Activated CD4-positive, alpha-beta T cell treated with anti-CD3 and anti-CD28 coated beads for 36 hours (primary cell): ENCODE results near the gene CA10. TPM values are rescaled to one million over a fixed set of nuclear protein-coding genes. Genes with fewer than 3 reads are reported as not detected.
A peak's percentile ranks its signal among the peaks of the same experiment; 100 is the strongest.

ENCODE experiments used
- ATAC-seq: fragments of 200-7000 bp; cut with Tn5 transposase; one replicate; pipeline ENCODE4 v1.10.0; 2021; ENCODE audit warnings: mild to moderate bottlenecking, moderate library complexity
- CTCF ChIA-PET: fragments of 350-600 bp; sonication (Branson Sonifier 250); formaldehyde crosslinking; loops from one replicate; lab custom pipeline; 2021; ENCODE audit warnings: antibody characterized with exemption; lab: Charles Lee
- POLR2A ChIA-PET: fragments of 350-600 bp; sonication (Branson Sonifier 250); formaldehyde crosslinking; loops from one replicate; lab custom pipeline; 2021; ENCODE audit warnings: antibody characterized with exemption, inconsistent platforms; lab: Charles Lee
- DNase-seq: peaks from one replicate; pipeline ENCODE4 v3.0.0-alpha.2; 2020
- H3K27ac Mint-ChIP-seq: one replicate; pipeline ENCODE4 v1.8.0; 2021; ENCODE audit warnings: mixed read lengths
- H3K27me3 Mint-ChIP-seq: one replicate; pipeline ENCODE4 v1.8.0; 2021; ENCODE audit warnings: mixed read lengths
- H3K36me3 Mint-ChIP-seq: one replicate; pipeline ENCODE4 v1.8.0; 2021; ENCODE audit warnings: low read depth, mixed read lengths
- H3K4me1 Mint-ChIP-seq: one replicate; pipeline ENCODE4 v1.8.0; 2021; ENCODE audit warnings: mixed read lengths
- H3K4me3 Mint-ChIP-seq: one replicate; pipeline ENCODE4 v1.8.0; 2021; ENCODE audit warnings: mild to moderate bottlenecking, moderate library complexity, mixed read lengths
- H3K9me3 Mint-ChIP-seq: one replicate; pipeline ENCODE4 v1.8.0; 2021; ENCODE audit warnings: low read depth, mixed read lengths
- intact Hi-C, 2 experiments: fragments of 100-400 bp; cut with DNase I in 1 of 2; cut with micrococcal nuclease in 1 of 2; formaldehyde crosslinking; loops; one replicate each; pipeline versions ENCODE4 v1.14.2 to v1.15.1; 2022 to 2024; cut with DNase I, micrococcal nuclease
- total RNA-seq, 2 experiments: library from RNA; stranded (reverse); gene quantifications; one replicate each; pipeline ENCODE4 v1.2.3, GENCODE V29; 2021

Gene CA10
- total RNA-seq, 2 experiments from 2014 or later = not detected

- ATAC-seq (no peak), DNase-seq (no peak)
- Mint-ChIP-seq H3K27ac (no peak overlapping the region), H3K4me1 (no peaks in the 10 kb centered on the region), H3K9me3 (no peaks in the 10 kb centered on the region), H3K27me3 (peaks cover 15% of the 10 kb centered on the region), H3K4me3 (no peak overlapping the region), H3K36me3 (no peaks in the 10 kb centered on the region)
- CTCF ChIA-PET = interaction anchor here (0.6 kb wide), 1 partner anchor 174 kb away, joined by 4 read pairs; no protein-coding TSS in a partner anchor
- POLR2A ChIA-PET = no interaction called here
- intact Hi-C loops = loop anchor here in 1 of 2 experiments (5.0 to 10.0 kb wide), 4 partner anchors 270 to 440 kb away; no protein-coding TSS in a partner anchor
These were observed 423.5 kb downstream of the CA10 start for GRCh38 chr17:51734976-51735375.

- Mint-ChIP-seq H3K9me3 (no peaks in the 10 kb centered on the region), H3K36me3 (no peaks in the 10 kb centered on the region), H3K4me3 (no peak overlapping the region), H3K4me1 (no peaks in the 10 kb centered on the region), H3K27ac (no peak overlapping the region), H3K27me3 (peaks cover 17% of the 10 kb centered on the region)
- intact Hi-C loops = loop anchor here in 1 of 2 experiments (5.0 to 10.0 kb wide), 4 partner anchors 270 to 440 kb away; no protein-coding TSS in a partner anchor
- ChIA-PET POLR2A (no interaction called here), CTCF (interaction anchor here (0.9 to 2.5 kb wide), 3 partner anchors 9 to 363 kb away, joined by 3 to 8 read pairs (median 3); no protein-coding TSS in a partner anchor)
- ATAC-seq (no peak), DNase-seq (peak; percentile 48)
These were observed 424.1 kb downstream of the CA10 start for GRCh38 chr17:51734462-51734861.

GRCh38 chr17:51733166-51733565 lies 425.3 kb downstream of the CA10 start:
- no peaks in the 10 kb centered on the region for H3K4me1 Mint-ChIP-seq
- CTCF ChIA-PET = interaction anchor here (0.6 to 2.5 kb wide), 5 partner anchors 10 to 362 kb away, joined by 3 to 8 read pairs (median 3); no protein-coding TSS in a partner anchor

GRCh38 chr17:51731941-51732722 lies 426.4 kb downstream of the CA10 start:
- no peak overlapping the region for H3K27ac Mint-ChIP-seq
- peaks cover 23% of the 10 kb centered on the region for H3K27me3 Mint-ChIP-seq
- POLR2A ChIA-PET = no interaction called here
- intact Hi-C loops = loop anchor here in 1 of 2 experiments (5.0 to 10.0 kb wide), 4 partner anchors 267 to 437 kb away; no protein-coding TSS in a partner anchor
- CTCF ChIA-PET = interaction anchor here (0.5 to 2.5 kb wide), 5 partner anchors 24 to 361 kb away, joined by 3 to 8 read pairs (median 4); no protein-coding TSS in a partner anchor
- H3K4me3 Mint-ChIP-seq = no peak overlapping the region
- no peaks in the 10 kb centered on the region for H3K4me1 Mint-ChIP-seq
- DNase-seq (no peak), ATAC-seq (no peak)
- no peaks in the 10 kb centered on the region for H3K9me3 Mint-ChIP-seq
- no peaks in the 10 kb centered on the region for H3K36me3 Mint-ChIP-seq

More at GRCh38 chr17:51733166-51733565, 425.3 kb downstream of the CA10 start:
- Mint-ChIP-seq H3K27ac (no peak overlapping the region), H3K4me3 (no peak overlapping the region), H3K9me3 (no peaks in the 10 kb centered on the region), H3K36me3 (no peaks in the 10 kb centered on the region), H3K27me3 (peaks cover 23% of the 10 kb centered on the region)
- POLR2A ChIA-PET = no interaction called here
- ATAC-seq = no peak
- intact Hi-C loops = loop anchor here in 1 of 2 experiments (5.0 to 10.0 kb wide), 4 partner anchors 268 to 438 kb away; no protein-coding TSS in a partner anchor
- DNase-seq = no peak

- DNase-seq (no peak), ATAC-seq (no peak)
- H3K27me3 Mint-ChIP-seq = peaks cover 23% of the 10 kb centered on the region
- H3K27ac Mint-ChIP-seq = no peak overlapping the region
- intact Hi-C loops = loop anchor here in 1 of 2 experiments (5.0 to 10.0 kb wide), 4 partner anchors 266 to 436 kb away; no protein-coding TSS in a partner anchor
- H3K36me3 Mint-ChIP-seq = no peaks in the 10 kb centered on the region
- H3K9me3 Mint-ChIP-seq = no peaks in the 10 kb centered on the region
- POLR2A ChIA-PET = no interaction called here
- no peak overlapping the region for H3K4me3 Mint-ChIP-seq
- no peaks in the 10 kb centered on the region for H3K4me1 Mint-ChIP-seq
- CTCF ChIA-PET = interaction anchor here (0.7 kb wide), 1 partner anchor 560 kb away, joined by 3 read pairs; no protein-coding TSS in a partner anchor
These were observed 428.0 kb downstream of the CA10 start for GRCh38 chr17:51730303-51731050.

GRCh38 chr17:51725185-51725584 lies 433.3 kb downstream of the CA10 start:
- Mint-ChIP-seq H3K4me3 (no peak overlapping the region), H3K4me1 (no peaks in the 10 kb centered on the region), H3K27me3 (peaks cover 11% of the 10 kb centered on the region), H3K9me3 (peaks cover 3% of the 10 kb centered on the region), H3K36me3 (no peaks in the 10 kb centered on the region), H3K27ac (no peak overlapping the region)
- ChIA-PET CTCF (interaction anchor here (1.3 kb wide), 1 partner anchor 9 kb away, joined by 3 read pairs; no protein-coding TSS in a partner anchor), POLR2A (no interaction called here)
- ATAC-seq = no peak
- intact Hi-C loops = no loop called here
- no peak for DNase-seq

GRCh38 chr17:51724043-51724580 lies 434.4 kb downstream of the CA10 start:
- CTCF ChIA-PET = no interaction called here
- ATAC-seq (no peak), DNase-seq (no peak)
- Mint-ChIP-seq H3K27ac (no peak overlapping the region), H3K9me3 (peaks cover 3% of the 10 kb centered on the region), H3K4me3 (no peak overlapping the region), H3K27me3 (peaks cover 9% of the 10 kb centered on the region), H3K36me3 (no peaks in the 10 kb centered on the region), H3K4me1 (no peaks in the 10 kb centered on the region)
- POLR2A ChIA-PET = no interaction called here
- intact Hi-C loops = no loop called here

- Mint-ChIP-seq H3K36me3 (no peaks in the 10 kb centered on the region), H3K4me3 (no peak overlapping the region), H3K27ac (no peak overlapping the region), H3K27me3 (peaks cover 5% of the 10 kb centered on the region), H3K9me3 (peaks cover 3% of the 10 kb centered on the region), H3K4me1 (no peaks in the 10 kb centered on the region)
- DNase-seq (no peak), ATAC-seq (no peak)
- ChIA-PET POLR2A (no interaction called here), CTCF (no interaction called here)
- intact Hi-C loops = no loop called here
These were observed 435.5 kb downstream of the CA10 start for GRCh38 chr17:51722994-51723393.

- intact Hi-C loops = no loop called here
- Mint-ChIP-seq H3K36me3 (no peaks in the 10 kb centered on the region), H3K27me3 (peaks cover 5% of the 10 kb centered on the region), H3K27ac (no peak overlapping the region), H3K9me3 (peaks cover 3% of the 10 kb centered on the region), H3K4me1 (no peaks in the 10 kb centered on the region), H3K4me3 (no peak overlapping the region)
- no peak for ATAC-seq
- POLR2A ChIA-PET = no interaction called here
- CTCF ChIA-PET = interaction anchor here (0.7 to 1.6 kb wide), 2 partner anchors 12 to 32 kb away, joined by 3 read pairs; no protein-coding TSS in a partner anchor
- DNase-seq = no peak
These were observed 436.8 kb downstream of the CA10 start for GRCh38 chr17:51721730-51722129.

GRCh38 chr17:51720439-51720838 lies 438.1 kb downstream of the CA10 start:
- DNase-seq (no peak), ATAC-seq (no peak)
- H3K27ac Mint-ChIP-seq = no peak overlapping the region
- no peaks in the 10 kb centered on the region for H3K36me3 Mint-ChIP-seq
- ChIA-PET POLR2A (no interaction called here), CTCF (interaction anchor here (1.6 kb wide), 1 partner anchor 13 kb away, joined by 3 read pairs; no protein-coding TSS in a partner anchor)
- intact Hi-C loops = no loop called here
- no peak overlapping the region for H3K4me3 Mint-ChIP-seq
- peaks cover 5% of the 10 kb centered on the region for H3K27me3 Mint-ChIP-seq
- H3K4me1 Mint-ChIP-seq = no peaks in the 10 kb centered on the region
- peaks cover 3% of the 10 kb centered on the region for H3K9me3 Mint-ChIP-seq

- ATAC-seq (no peak), DNase-seq (no peak)
- no peaks in the 10 kb centered on the region for H3K4me1 Mint-ChIP-seq
- intact Hi-C loops = no loop called here
- H3K4me3 Mint-ChIP-seq = no peak overlapping the region
- no peak overlapping the region for H3K27ac Mint-ChIP-seq
- peaks cover 3% of the 10 kb centered on the region for H3K9me3 Mint-ChIP-seq
- CTCF ChIA-PET = interaction anchor here (1.2 kb wide), 1 partner anchor 19 kb away, joined by 3 read pairs; no protein-coding TSS in a partner anchor
- H3K27me3 Mint-ChIP-seq = peaks cover 7% of the 10 kb centered on the region
- H3K36me3 Mint-ChIP-seq = no peaks in the 10 kb centered on the region
- POLR2A ChIA-PET = no interaction called here
These were observed 439.5 kb downstream of the CA10 start for GRCh38 chr17:51718983-51719382.
